CD4-positive, alpha-beta memory T cell (primary cell): Measurements from ENCODE around the gene ZNF407. TPM values are rescaled to one million over a fixed set of nuclear protein-coding genes. Genes with fewer than 3 reads are reported as not detected.

Experiments used
- CTCF ChIA-PET: fragments of 350-600 bp; sonication (Branson Sonifier 250); formaldehyde crosslinking; loops from one replicate; lab custom pipeline; 2021; ENCODE audit warnings: inconsistent platforms; ENCODE audit not compliant: partially characterized antibody; lab: Charles Lee
- POLR2A ChIA-PET: fragments of 350-600 bp; sonication (Branson Sonifier 250); formaldehyde crosslinking; loops from one replicate; lab custom pipeline; 2021; ENCODE audit not compliant: partially characterized antibody; lab: Charles Lee
- DNase-seq, 5 donors: peaks; one replicate each; pipeline versions ENCODE4 v3.0.0 to v3.0.0-alpha.2; 2020 to 2022; ENCODE audit warnings: mixed read lengths in 1 of 5
- H3K27ac ChIP-seq: one replicate; pipeline ENCODE4 v1.7.0; 2013; ENCODE audit warnings: low read depth, low read length
- H3K27me3 ChIP-seq: 2 replicates; pipeline ENCODE4 v1.7.0; 2013; ENCODE audit warnings: mild to moderate bottlenecking, low read length, moderate library complexity; ENCODE audit not compliant: insufficient read depth
- H3K36me3 ChIP-seq: 2 replicates; pipeline ENCODE4 v1.7.0; 2013; ENCODE audit warnings: mild to moderate bottlenecking, low read length, moderate library complexity; ENCODE audit not compliant: insufficient read depth
- H3K4me1 ChIP-seq: 2 replicates; pipeline ENCODE4 v1.7.0; 2013; ENCODE audit warnings: mild to moderate bottlenecking, low read length, moderate library complexity; ENCODE audit not compliant: insufficient read depth
- H3K4me3 ChIP-seq, 2 donors: one replicate each; pipeline ENCODE4 v1.7.0; 2013; ENCODE audit warnings: low read length in 2 of 2, mild to moderate bottlenecking in 1 of 2
- H3K9me3 ChIP-seq, 2 donors: one replicate each; pipeline ENCODE4 v1.7.0; 2013; ENCODE audit warnings: low read length in 2 of 2, control low read depth in 1 of 2; ENCODE audit not compliant: control insufficient read depth in 1 of 2
- H3K27ac Mint-ChIP-seq, 7 donors: one replicate each; pipeline ENCODE4 v1.8.0; 2020 to 2021; ENCODE audit warnings: mixed read lengths in 7 of 7, mild to moderate bottlenecking in 6 of 7, inconsistent platforms in 3 of 7, moderate library complexity in 3 of 7
- H3K27me3 Mint-ChIP-seq, 2 donors: one replicate each; pipeline ENCODE4 v1.8.0; 2020 to 2021; ENCODE audit warnings: mixed read lengths in 2 of 2
- H3K36me3 Mint-ChIP-seq, 2 donors: one replicate each; pipeline ENCODE4 v1.8.0; 2020 to 2021; ENCODE audit warnings: mixed read lengths in 2 of 2, inconsistent platforms in 1 of 2, mild to moderate bottlenecking in 1 of 2
- H3K4me1 Mint-ChIP-seq, 4 donors: one replicate each; pipeline ENCODE4 v1.8.0; 2020 to 2021; ENCODE audit warnings: mixed read lengths in 4 of 4, mild to moderate bottlenecking in 1 of 4
- H3K4me3 Mint-ChIP-seq, 8 donors: one replicate each; pipeline ENCODE4 v1.8.0; 2020 to 2021; ENCODE audit warnings: mixed read lengths in 8 of 8, mild to moderate bottlenecking in 7 of 8, moderate library complexity in 6 of 8, inconsistent platforms in 3 of 8
- H3K9me3 Mint-ChIP-seq, 8 donors: one replicate each; pipeline ENCODE4 v1.8.0; 2020 to 2021; ENCODE audit warnings: mixed read lengths in 8 of 8, mild to moderate bottlenecking in 5 of 8, inconsistent platforms in 3 of 8, moderate library complexity in 1 of 8
- intact Hi-C: fragments of 100-400 bp; cut with micrococcal nuclease; formaldehyde crosslinking; loops from one replicate; pipeline ENCODE4 v1.15.1; 2023
- polyA plus RNA-seq, 2 donors: library from polyadenylated mRNA; unstranded; fragments of 300-500 nt; fragmentation: Illumina TruSeq; gene quantifications; one replicate each; pipeline ENCODE4 v1.2.3, GENCODE V29; 2021
- total RNA-seq, 2 experiments: library from RNA; stranded (reverse); gene quantifications; one replicate each; pipeline ENCODE4 v1.2.3, GENCODE V29; 2021

ZNF407 gene
- total and polyA plus RNA-seq, 4 experiments from 2014 or later: 1.8 to 26.9 (median 15.3) TPM

DNA sequence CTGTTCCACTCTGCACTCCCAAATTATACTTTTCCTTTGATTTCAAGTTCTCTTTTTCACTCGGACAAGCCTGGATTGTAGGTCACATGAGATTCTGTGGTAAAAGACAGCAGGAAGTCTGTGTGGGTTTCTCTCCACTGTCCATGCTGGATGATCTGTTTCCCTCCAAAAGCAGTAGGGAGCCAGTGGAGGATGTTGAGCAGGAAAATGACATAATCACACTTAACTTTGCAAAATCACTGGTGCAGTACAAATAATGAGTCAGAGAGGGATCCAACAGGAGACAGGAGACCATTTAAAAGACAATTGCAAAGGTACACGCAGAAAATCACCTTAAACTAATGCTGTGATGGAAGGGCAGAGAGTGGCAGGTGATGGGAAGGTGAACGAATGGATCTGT lies 301.3 kb downstream of the ZNF407 start:
- Mint-ChIP-seq H3K4me1 (peaks cover 4 to 13% (median 7%) of the 10 kb centered on the region in 4 donors), H3K4me3 (no peak overlapping the region), H3K27me3 (no peaks in the 10 kb centered on the region), H3K36me3 (peaks cover 5 to 25% of the 10 kb centered on the region in 2 donors), H3K9me3 (no peaks in the 10 kb centered on the region), H3K27ac (peak overlapping the region in 2 of 7 donors; percentile 11 to 20)
- ChIA-PET POLR2A (no interaction called here), CTCF (no interaction called here)
- Histone ChIP-seq H3K36me3 (no peaks in the 10 kb centered on the region), H3K9me3 (no peaks in the 10 kb centered on the region), H3K4me1 (no peaks in the 10 kb centered on the region), H3K27me3 (no peaks in the 10 kb centered on the region), H3K27ac (no peak overlapping the region), H3K4me3 (no peak overlapping the region)
- DNase-seq: no peak
- intact Hi-C loops: loop anchor here (5.0 to 10.0 kb wide), 2 partner anchors 244 to 273 kb away; no protein-coding TSS in a partner anchor

GRCh38 chr18:74899554-74899953 lies 301.9 kb downstream of the ZNF407 start:
- Histone ChIP-seq H3K9me3 (no peaks in the 10 kb centered on the region), H3K36me3 (no peaks in the 10 kb centered on the region), H3K27me3 (no peaks in the 10 kb centered on the region), H3K4me1 (no peaks in the 10 kb centered on the region), H3K27ac (no peak overlapping the region), H3K4me3 (no peak overlapping the region)
- intact Hi-C loops: loop anchor here (5.0 to 10.0 kb wide), 2 partner anchors 245 to 273 kb away; no protein-coding TSS in a partner anchor
- no peak overlapping the region for H3K4me3 Mint-ChIP-seq
- H3K36me3 Mint-ChIP-seq: peaks cover 5 to 30% of the 10 kb centered on the region in 2 donors
- no peaks in the 10 kb centered on the region for H3K27me3 Mint-ChIP-seq
- H3K9me3 Mint-ChIP-seq: no peaks in the 10 kb centered on the region
- DNase-seq: no peak
- no peak overlapping the region for H3K27ac Mint-ChIP-seq
- H3K4me1 Mint-ChIP-seq: peaks cover 4 to 13% (median 7%) of the 10 kb centered on the region in 4 donors
- ChIA-PET CTCF (no interaction called here), POLR2A (no interaction called here)

- H3K36me3 ChIP-seq: no peaks in the 10 kb centered on the region
- H3K4me3 Mint-ChIP-seq: no peak overlapping the region
- H3K9me3 Mint-ChIP-seq: no peaks in the 10 kb centered on the region
- peaks cover under 1 to 9% (median 5%) of the 10 kb centered on the region in 4 donors for H3K4me1 Mint-ChIP-seq
- H3K4me1 ChIP-seq: no peaks in the 10 kb centered on the region
- no peak overlapping the region for H3K27ac ChIP-seq
- CTCF ChIA-PET: interaction anchor here (1.2 kb wide), 1 partner anchor 18 kb away, joined by 3 read pairs; no protein-coding TSS in a partner anchor
- no peak overlapping the region for H3K4me3 ChIP-seq
- H3K9me3 ChIP-seq: no peaks in the 10 kb centered on the region
- H3K36me3 Mint-ChIP-seq: peaks cover 6 to 29% of the 10 kb centered on the region in 2 donors
- intact Hi-C loops: no loop called here
- no peak for DNase-seq
- peak overlapping the region in 1 of 7 donors; percentile 38 for H3K27ac Mint-ChIP-seq
- no peaks in the 10 kb centered on the region for H3K27me3 ChIP-seq
- POLR2A ChIA-PET: no interaction called here
- H3K27me3 Mint-ChIP-seq: no peaks in the 10 kb centered on the region
These were observed 303.9 kb downstream of the ZNF407 start for GRCh38 chr18:74901362-74902146.

GRCh38 chr18:74902147-74902455 lies 304.4 kb downstream of the ZNF407 start:
- H3K4me3 Mint-ChIP-seq: no peak overlapping the region
- POLR2A ChIA-PET: no interaction called here
- no peak overlapping the region for H3K27ac ChIP-seq
- no peaks in the 10 kb centered on the region for H3K4me1 ChIP-seq
- no peak overlapping the region for H3K4me3 ChIP-seq
- H3K36me3 ChIP-seq: no peaks in the 10 kb centered on the region
- H3K9me3 ChIP-seq: no peaks in the 10 kb centered on the region
- H3K27me3 Mint-ChIP-seq: no peaks in the 10 kb centered on the region
- peaks cover 6 to 29% of the 10 kb centered on the region in 2 donors for H3K36me3 Mint-ChIP-seq
- H3K27ac Mint-ChIP-seq: no peak overlapping the region
- H3K27me3 ChIP-seq: no peaks in the 10 kb centered on the region
- intact Hi-C loops: no loop called here
- CTCF ChIA-PET: interaction anchor here (1.2 kb wide), 1 partner anchor 18 kb away, joined by 3 read pairs; no protein-coding TSS in a partner anchor
- no peak for DNase-seq
- no peaks in the 10 kb centered on the region for H3K9me3 Mint-ChIP-seq
- peaks cover 0 to 8% (median 5%) of the 10 kb centered on the region in 4 donors for H3K4me1 Mint-ChIP-seq

- H3K27ac Mint-ChIP-seq: no peak overlapping the region
- POLR2A ChIA-PET: no interaction called here
These were observed 307.6 kb downstream of the ZNF407 start for GRCh38 chr18:74905247-74905646.

DNA sequence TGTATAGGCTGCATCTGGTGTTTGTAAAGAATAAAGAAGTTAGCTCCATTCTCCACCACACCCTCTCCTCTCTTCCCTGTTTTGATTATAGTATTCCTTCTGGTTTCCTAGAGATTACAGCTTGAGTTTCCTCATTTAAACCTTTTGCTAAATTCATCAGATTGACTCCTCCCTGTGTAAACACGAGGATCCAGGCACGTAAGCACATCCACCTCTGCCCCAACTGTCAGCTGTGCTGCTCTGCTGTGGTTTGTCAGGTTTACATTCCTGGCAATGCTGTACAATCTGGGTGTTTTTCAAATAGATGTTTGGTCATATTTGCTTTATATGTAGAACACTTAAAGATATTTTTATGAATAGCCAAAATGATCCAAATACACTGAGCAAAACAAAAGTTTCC lies 308.5 kb downstream of the ZNF407 start:
- H3K4me3 ChIP-seq: no peak overlapping the region
- no peaks in the 10 kb centered on the region for H3K27me3 ChIP-seq
- ChIA-PET POLR2A (no interaction called here), CTCF (no interaction called here)
- no peak overlapping the region for H3K27ac Mint-ChIP-seq
- H3K4me1 Mint-ChIP-seq: peaks cover 0 to 3% (median 2%) of the 10 kb centered on the region in 4 donors
- H3K9me3 Mint-ChIP-seq: no peaks in the 10 kb centered on the region
- H3K27ac ChIP-seq: no peak overlapping the region
- H3K4me3 Mint-ChIP-seq: no peak overlapping the region
- no peaks in the 10 kb centered on the region for H3K36me3 ChIP-seq
- H3K36me3 Mint-ChIP-seq: peaks cover 2 to 23% of the 10 kb centered on the region in 2 donors
- no peaks in the 10 kb centered on the region for H3K27me3 Mint-ChIP-seq
- intact Hi-C loops: no loop called here
- H3K9me3 ChIP-seq: no peaks in the 10 kb centered on the region
- H3K4me1 ChIP-seq: no peaks in the 10 kb centered on the region
- no peak for DNase-seq

More at GRCh38 chr18:74905247-74905646, 307.6 kb downstream of the ZNF407 start:
- CTCF ChIA-PET: no interaction called here
- intact Hi-C loops: no loop called here
- H3K27ac ChIP-seq: no peak overlapping the region
- H3K36me3 ChIP-seq: no peaks in the 10 kb centered on the region
- no peak overlapping the region for H3K4me3 ChIP-seq
- no peak overlapping the region for H3K4me3 Mint-ChIP-seq
- H3K9me3 ChIP-seq: no peaks in the 10 kb centered on the region
- no peaks in the 10 kb centered on the region for H3K9me3 Mint-ChIP-seq
- H3K4me1 Mint-ChIP-seq: peaks cover 0 to 8% (median 5%) of the 10 kb centered on the region in 4 donors
- no peak for DNase-seq
- H3K27me3 ChIP-seq: no peaks in the 10 kb centered on the region
- no peaks in the 10 kb centered on the region for H3K27me3 Mint-ChIP-seq
- H3K36me3 Mint-ChIP-seq: peaks cover 2 to 26% of the 10 kb centered on the region in 2 donors
- no peaks in the 10 kb centered on the region for H3K4me1 ChIP-seq

- ChIA-PET CTCF (interaction anchor here (1.2 kb wide), 1 partner anchor 26 kb away, joined by 3 read pairs; no protein-coding TSS in a partner anchor), POLR2A (no interaction called here)
- H3K4me3 ChIP-seq: no peak overlapping the region
- intact Hi-C loops: no loop called here
- Mint-ChIP-seq H3K4me1 (no peaks in the 10 kb centered on the region), H3K27ac (peak overlapping the region in 1 of 7 donors; percentile 14), H3K36me3 (peaks cover 0 to 7% of the 10 kb centered on the region in 2 donors), H3K9me3 (no peaks in the 10 kb centered on the region), H3K4me3 (no peak overlapping the region), H3K27me3 (no peaks in the 10 kb centered on the region)
- no peak overlapping the region for H3K27ac ChIP-seq
- no peaks in the 10 kb centered on the region for H3K9me3 ChIP-seq
- H3K36me3 ChIP-seq: no peaks in the 10 kb centered on the region
- no peaks in the 10 kb centered on the region for H3K27me3 ChIP-seq
- no peaks in the 10 kb centered on the region for H3K4me1 ChIP-seq
- DNase-seq: no peak
These were observed 316.5 kb downstream of the ZNF407 start for GRCh38 chr18:74914052-74914591.
